Sigmoid colon (tissue), 7 donors: Measurements from ENCODE around the gene FPR1. TPM values are rescaled to one million over a fixed set of nuclear protein-coding genes. Genes with fewer than 3 reads are reported as not detected.

Source experiments
- DNase-seq: peaks from one replicate; pipeline ENCODE4 v3.0.0-alpha.2; 2019
- H3K27ac ChIP-seq, 4 donors: fragments of 200-600 bp; sonication (generic); one replicate each; pipeline ENCODE4 v1.5.1; 2016 to 2019; ENCODE audit warnings: mild to moderate bottlenecking in 1 of 4
- H3K27me3 ChIP-seq, 3 donors: fragments of 200-600 bp; sonication (generic); one replicate each; pipeline ENCODE4 v1.5.1; 2019; ENCODE audit warnings: mild to moderate bottlenecking in 1 of 3
- H3K36me3 ChIP-seq, 4 donors: fragments of 200-600 bp; sonication (generic); one replicate each; pipeline ENCODE4 v1.5.1; 2016 to 2019
- H3K4me1 ChIP-seq, 4 donors: fragments of 200-600 bp; sonication (generic); one replicate each; pipeline ENCODE4 v1.5.1; 2017 to 2019
- H3K4me3 ChIP-seq, 4 donors: fragments of 200-600 bp; sonication (generic); one replicate each; pipeline ENCODE4 v1.5.1; 2017 to 2019; ENCODE audit warnings: mild to moderate bottlenecking in 2 of 4, moderate library complexity in 1 of 4
- H3K9me3 ChIP-seq, 4 donors: fragments of 200-600 bp in 3 of 4; sonication (generic) in 3 of 4; one replicate each; pipeline versions ENCODE4 v1.5.1 to v1.6.1; 2013 to 2019
- EP300 ChIP-seq, 4 donors: sonication (generic); formaldehyde crosslinking; IDR thresholded peaks; one replicate each; pipeline ENCODE4 v1.6.1; 2017; ENCODE audit warnings: antibody characterized with exemption in 4 of 4
- POLR2A ChIP-seq, 2 donors: fragments of 450-650 bp; IDR thresholded peaks; one replicate each; pipeline ENCODE4 v1.6.1; 2016; ENCODE audit warnings: antibody characterized with exemption in 2 of 2, mild to moderate bottlenecking in 2 of 2, moderate library complexity in 2 of 2
- POLR2AphosphoS5 ChIP-seq, 4 donors: sonication (generic); formaldehyde crosslinking; IDR thresholded peaks; one replicate each; pipeline ENCODE4 v1.6.1; 2017; ENCODE audit warnings: antibody characterized with exemption in 4 of 4
- WGBS, 2 donors: extraction: QIAGEN DNeasy Blood & Tissue Kit; methylation state at CpG; one replicate each; pipeline ENCODE4 v1.1.7; 2013; 5-methylcytosine and 5-hydroxymethylcytosine counted together
- intact Hi-C: fragments of 100-400 bp; cut with DNase I; formaldehyde crosslinking; loops from one replicate; pipeline ENCODE4 v1.15.1; 2023
- polyA plus RNA-seq, 3 donors: library from polyadenylated mRNA; stranded (reverse); fragments of 200-250 nt; gene quantifications; one replicate each; pipeline ENCODE4 v1.2.3, GENCODE V29; 2013
- total RNA-seq, 4 donors: library from RNA; depleted of rRNA; stranded (reverse); fragments of >200 nt; gene quantifications; one replicate each; pipeline ENCODE4 v1.1.0, GENCODE V29; 2016
- TF ChIP-seq, protein P1 (sequence below), 4 experiments: fragments of 450-650 bp in 3 of 4; fragments of 200-600 bp in 1 of 4; IDR thresholded peaks; one replicate each; pipeline ENCODE4 v1.5.1; 2016 to 2019; ENCODE audit warnings: antibody characterized with exemption in 4 of 4, mild to moderate bottlenecking in 3 of 4, moderate library complexity in 2 of 4
- donor health status: healthy with polysubstance abuse.
- donor health status: Bipolar disorder and iron deficiency.
- donor health status: healthy.

Gene FPR1
- total and polyA plus RNA-seq, 7 donors: 1.2 to 15.9 (median 5.0) TPM

DNA sequence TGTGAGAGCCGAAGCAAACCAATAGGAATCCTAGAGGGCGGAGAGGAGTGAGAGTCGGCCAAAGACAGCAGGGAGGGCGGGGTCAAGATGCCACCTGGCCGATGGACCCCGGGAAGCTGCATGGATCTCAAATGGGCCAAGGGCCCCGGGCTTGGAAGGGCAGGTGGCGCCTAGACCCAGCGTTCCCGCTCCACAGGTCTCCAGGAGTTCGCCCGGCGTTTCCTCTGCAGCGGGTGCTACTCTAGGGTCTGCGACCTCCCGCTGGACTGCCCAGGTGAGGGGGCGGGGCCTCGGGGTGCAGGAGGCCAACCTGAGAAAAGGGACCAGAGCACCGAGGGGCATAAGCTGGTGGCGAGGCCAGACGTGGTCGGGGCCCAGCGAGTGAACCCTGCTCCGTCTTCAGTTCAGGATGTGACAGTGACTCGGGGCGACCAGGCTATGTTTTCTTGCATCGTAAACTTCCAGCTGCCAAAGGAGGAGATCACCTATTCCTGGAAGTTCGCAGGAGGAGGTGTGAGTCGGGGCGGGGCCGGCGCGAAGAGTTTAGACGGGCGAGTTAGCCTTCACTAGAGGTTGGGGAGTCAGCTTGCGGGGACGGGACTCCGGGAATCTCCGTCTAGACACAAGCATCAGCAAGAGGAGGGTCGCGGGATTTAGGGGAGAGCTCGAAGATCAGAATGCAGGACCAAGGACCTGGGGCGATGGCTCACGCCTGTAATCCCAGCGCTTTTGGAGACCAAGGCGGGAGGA, 48.7 kb downstream of the FPR1 start:
- Histone ChIP-seq H3K27me3 (no peaks in the 10 kb centered on the region), H3K9me3 (no peaks in the 10 kb centered on the region), H3K36me3 (peaks cover 0 to 30% (median 10%) of the 10 kb centered on the region in 4 donors), H3K4me3 (peak overlapping the region in 3 of 4 donors; percentile 55 to 63 (median 56)), H3K4me1 (peaks cover 0 to 43% (median 40%) of the 10 kb centered on the region in 4 donors), H3K27ac (peak overlapping the region; percentile 87 to 95 (median 92))
- TF ChIP-seq EP300 (IDR thresholded peaks at IDR 0.05) (no peak), POLR2A (IDR thresholded peaks at IDR 0.05) (peak in 1 of 2 donors; percentile 7), POLR2AphosphoS5 (IDR thresholded peaks at IDR 0.05) (peak in 2 of 4 donors; percentile 2 to 62)
- TF ChIP-seq, protein P1, sequence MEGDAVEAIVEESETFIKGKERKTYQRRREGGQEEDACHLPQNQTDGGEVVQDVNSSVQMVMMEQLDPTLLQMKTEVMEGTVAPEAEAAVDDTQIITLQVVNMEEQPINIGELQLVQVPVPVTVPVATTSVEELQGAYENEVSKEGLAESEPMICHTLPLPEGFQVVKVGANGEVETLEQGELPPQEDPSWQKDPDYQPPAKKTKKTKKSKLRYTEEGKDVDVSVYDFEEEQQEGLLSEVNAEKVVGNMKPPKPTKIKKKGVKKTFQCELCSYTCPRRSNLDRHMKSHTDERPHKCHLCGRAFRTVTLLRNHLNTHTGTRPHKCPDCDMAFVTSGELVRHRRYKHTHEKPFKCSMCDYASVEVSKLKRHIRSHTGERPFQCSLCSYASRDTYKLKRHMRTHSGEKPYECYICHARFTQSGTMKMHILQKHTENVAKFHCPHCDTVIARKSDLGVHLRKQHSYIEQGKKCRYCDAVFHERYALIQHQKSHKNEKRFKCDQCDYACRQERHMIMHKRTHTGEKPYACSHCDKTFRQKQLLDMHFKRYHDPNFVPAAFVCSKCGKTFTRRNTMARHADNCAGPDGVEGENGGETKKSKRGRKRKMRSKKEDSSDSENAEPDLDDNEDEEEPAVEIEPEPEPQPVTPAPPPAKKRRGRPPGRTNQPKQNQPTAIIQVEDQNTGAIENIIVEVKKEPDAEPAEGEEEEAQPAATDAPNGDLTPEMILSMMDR (IDR thresholded peaks at IDR 0.05): no peak
- WGBS, 2 donors: 8 to 17% methylated on average over 46 of the region's 46 CpGs
- intact Hi-C loops: loop anchor here (1.0 to 10.0 kb wide), 2 partner anchors 12 to 1318 kb away; partner anchors contain the start of gene POLD1
- DNase-seq: peak; percentile 80

DNA sequence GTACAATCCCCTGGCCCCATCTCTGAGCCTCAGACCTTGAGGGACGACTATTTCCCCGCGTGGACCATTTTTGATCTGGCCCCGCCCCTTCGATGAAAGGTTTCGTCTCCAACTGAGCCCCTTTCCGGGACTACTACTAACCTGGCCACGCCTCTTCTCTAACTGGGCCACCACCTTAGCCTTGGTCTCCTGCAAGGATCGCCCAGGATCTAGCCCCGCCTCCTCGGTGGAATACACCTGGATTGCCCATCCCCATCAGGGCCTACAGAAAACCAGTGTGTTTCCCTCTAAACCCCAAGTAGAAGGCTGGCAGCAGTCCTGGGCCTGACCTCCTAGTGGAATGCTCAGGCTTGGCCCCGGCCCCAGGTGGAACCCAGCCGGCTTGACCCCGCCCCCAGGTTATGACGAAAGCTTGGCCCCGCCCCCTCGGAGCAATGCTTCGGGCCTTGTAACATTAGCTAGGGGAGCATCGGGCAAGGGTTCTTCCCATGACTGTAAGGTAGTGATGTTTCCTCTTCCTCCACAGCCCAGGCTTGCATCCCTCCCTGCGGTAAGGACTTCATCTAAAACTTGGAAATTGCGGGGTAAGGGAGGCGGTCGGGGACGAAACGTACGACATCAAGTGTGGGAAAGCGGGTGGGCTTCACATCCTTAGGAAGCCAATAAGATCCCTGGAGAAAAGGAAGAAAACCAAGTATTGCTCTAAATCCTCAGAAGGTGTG, 49.4 kb downstream of the FPR1 start:
- peak; percentile 93 for DNase-seq
- 16 to 30% methylated on average over 27 of the region's 27 CpGs for WGBS, 2 donors
- Histone ChIP-seq H3K27ac (peak overlapping the region; percentile 87 to 95 (median 92)), H3K36me3 (peaks cover 0 to 38% (median 14%) of the 10 kb centered on the region in 4 donors), H3K4me1 (peaks cover 0 to 43% (median 40%) of the 10 kb centered on the region in 4 donors), H3K9me3 (no peaks in the 10 kb centered on the region), H3K4me3 (peak overlapping the region in 2 of 4 donors; percentile 4 to 56), H3K27me3 (no peaks in the 10 kb centered on the region)
- no peak for TF ChIP-seq EP300 (IDR thresholded peaks at IDR 0.05)
- TF ChIP-seq, protein P1 (IDR thresholded peaks at IDR 0.05): no peak
- no peak for TF ChIP-seq POLR2A (IDR thresholded peaks at IDR 0.05)
- peak in 2 of 4 donors; percentile 24 to 57 for TF ChIP-seq POLR2AphosphoS5 (IDR thresholded peaks at IDR 0.05)
- intact Hi-C loops: loop anchor here (10.0 kb wide), 1 partner anchor 1317 kb away; the partner anchor contains the start of gene POLD1

DNA sequence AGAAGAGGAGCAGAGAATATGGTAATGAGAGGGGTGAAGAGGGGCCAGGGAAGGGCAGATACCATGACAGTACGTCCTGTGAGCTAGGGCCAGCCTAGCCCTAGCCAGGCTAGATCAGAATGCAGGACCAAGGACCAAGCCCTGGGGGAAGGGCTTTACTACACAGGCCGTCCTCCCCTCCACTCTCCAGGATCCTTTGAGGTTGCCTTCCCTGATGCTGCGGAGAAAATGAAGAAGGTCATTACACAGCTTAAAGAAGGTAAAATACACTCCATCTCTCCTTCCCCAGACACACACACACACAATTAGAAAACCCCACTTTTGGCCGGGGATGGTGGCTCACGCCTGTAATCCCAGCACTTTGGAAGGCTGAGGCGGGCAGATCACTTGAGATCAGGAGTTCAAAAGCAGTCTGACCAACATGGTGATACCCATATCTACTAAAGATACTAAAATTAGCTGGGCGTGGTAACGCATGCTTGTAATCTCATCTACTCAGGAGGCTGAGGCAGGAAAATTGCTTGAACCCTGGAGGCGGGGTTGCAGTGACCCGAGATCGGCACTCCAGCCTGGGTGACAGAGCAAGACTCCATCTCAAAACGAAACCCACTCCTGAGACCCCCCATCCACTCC, 50.1 kb downstream of the FPR1 start:
- TF ChIP-seq POLR2A (IDR thresholded peaks at IDR 0.05): no peak
- TF ChIP-seq, protein P1 (IDR thresholded peaks at IDR 0.05): no peak
- TF ChIP-seq EP300 (IDR thresholded peaks at IDR 0.05): no peak
- no peak for TF ChIP-seq POLR2AphosphoS5 (IDR thresholded peaks at IDR 0.05)
- Histone ChIP-seq H3K36me3 (peaks cover 0 to 39% (median 17%) of the 10 kb centered on the region in 4 donors), H3K4me1 (peaks cover 0 to 43% (median 40%) of the 10 kb centered on the region in 4 donors), H3K27ac (peak overlapping the region; percentile 87 to 95 (median 92)), H3K27me3 (no peaks in the 10 kb centered on the region), H3K4me3 (no peak overlapping the region), H3K9me3 (no peaks in the 10 kb centered on the region)
- intact Hi-C loops: loop anchor here (10.0 kb wide), 1 partner anchor 1317 kb away; the partner anchor contains the start of gene POLD1
- DNase-seq: no peak
- 57 to 84% methylated on average over 12 of the region's 12 CpGs for WGBS, 2 donors

DNA sequence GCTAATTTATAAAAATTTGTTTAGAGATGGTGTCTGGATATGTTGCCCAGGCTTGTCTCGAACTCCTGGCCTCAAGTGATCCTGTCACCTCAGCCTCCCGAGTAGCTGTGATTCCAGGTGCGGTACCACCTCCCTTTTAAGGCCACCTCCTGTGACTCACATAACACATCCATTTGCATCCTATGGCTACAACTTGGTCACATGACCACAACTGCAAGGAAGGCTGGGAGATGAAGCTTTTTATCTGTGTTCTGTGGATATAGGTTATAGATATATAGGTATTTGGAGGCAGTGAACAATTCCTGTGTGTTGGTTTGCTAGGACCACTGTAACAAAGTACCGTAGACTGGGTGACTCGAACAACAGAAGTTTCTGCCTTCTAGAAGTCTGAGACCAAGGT, 52.5 kb downstream of the FPR1 start:
- H3K4me1 ChIP-seq: peaks cover 0 to 40% (median 30%) of the 10 kb centered on the region in 4 donors
- 92% methylated on average over 5 of the region's 5 CpGs for WGBS, 2 donors
- TF ChIP-seq POLR2A (IDR thresholded peaks at IDR 0.05): no peak
- TF ChIP-seq POLR2AphosphoS5 (IDR thresholded peaks at IDR 0.05): no peak
- TF ChIP-seq EP300 (IDR thresholded peaks at IDR 0.05): no peak
- TF ChIP-seq, protein P1 (IDR thresholded peaks at IDR 0.05): no peak
- no peak overlapping the region for H3K4me3 ChIP-seq
- no peak overlapping the region for H3K27ac ChIP-seq
- DNase-seq: no peak
- intact Hi-C loops: no loop called here
- no peaks in the 10 kb centered on the region for H3K9me3 ChIP-seq
- peaks cover 7 to 56% (median 32%) of the 10 kb centered on the region in 4 donors for H3K36me3 ChIP-seq
- no peaks in the 10 kb centered on the region for H3K27me3 ChIP-seq
